Activated T-cell treated with anti-CD3 and anti-CD28 coated beads, Interleukin-2, amount 50 U/mL, for 1 hour (primary cell): ENCODE results near the gene EDN2.

ENCODE experiments used
- DNase-seq: peaks from one replicate; pipeline ENCODE4 v3.0.0-alpha.2; 2020

Gene EDN2

DNA sequence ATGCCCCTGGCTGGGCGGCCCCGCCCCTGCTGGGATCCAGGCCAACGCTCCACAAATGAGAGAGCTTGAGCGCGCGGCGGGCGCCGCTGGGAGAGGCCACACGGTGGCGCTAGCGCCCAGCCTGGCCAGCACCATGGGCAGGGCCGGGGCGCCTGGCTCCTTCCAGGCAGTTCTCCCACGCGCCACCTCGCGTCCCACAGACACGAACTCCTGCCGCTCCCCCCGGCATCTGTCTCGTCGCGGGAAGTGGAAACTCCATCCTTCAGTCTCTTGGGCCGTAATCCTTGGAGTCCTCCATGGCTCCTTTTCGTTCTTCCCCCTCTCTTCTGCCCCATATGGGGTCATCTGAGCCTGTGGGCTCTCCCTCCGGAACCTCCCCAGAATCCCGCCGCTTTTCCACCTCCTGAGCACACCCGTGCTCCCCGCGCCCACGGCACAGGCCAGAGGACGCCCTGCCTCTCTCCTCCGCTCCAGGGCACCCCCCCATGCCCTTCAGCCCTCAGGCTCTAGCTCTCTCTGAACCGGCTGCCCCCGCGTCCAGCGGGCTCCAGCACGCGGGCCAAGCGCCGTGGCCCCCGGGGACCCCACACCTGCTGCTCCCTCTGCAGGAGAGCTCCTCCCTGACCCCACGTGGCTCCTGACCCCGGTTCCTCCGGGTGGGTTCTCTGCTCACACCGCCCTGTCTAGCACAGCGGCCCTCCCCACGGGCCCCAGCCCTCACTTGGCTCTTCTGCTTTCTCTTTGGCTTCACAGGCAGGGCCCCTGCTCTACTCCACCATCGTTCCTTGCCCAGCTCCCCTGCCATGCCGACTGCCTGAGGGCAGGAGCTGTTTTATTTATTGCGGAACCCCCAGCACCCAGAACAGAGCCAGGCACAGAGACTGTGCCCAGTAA is 31.9 kb upstream of the EDN2 start:
- DNase-seq: peak; percentile 73

GRCh38 chr1:41515778-41516167 is 31.3 kb upstream of the EDN2 start:
- no peak for DNase-seq

- no peak for DNase-seq
Measured at GRCh38 chr1:41515131-41515678, 30.7 kb upstream of the EDN2 start.

DNA sequence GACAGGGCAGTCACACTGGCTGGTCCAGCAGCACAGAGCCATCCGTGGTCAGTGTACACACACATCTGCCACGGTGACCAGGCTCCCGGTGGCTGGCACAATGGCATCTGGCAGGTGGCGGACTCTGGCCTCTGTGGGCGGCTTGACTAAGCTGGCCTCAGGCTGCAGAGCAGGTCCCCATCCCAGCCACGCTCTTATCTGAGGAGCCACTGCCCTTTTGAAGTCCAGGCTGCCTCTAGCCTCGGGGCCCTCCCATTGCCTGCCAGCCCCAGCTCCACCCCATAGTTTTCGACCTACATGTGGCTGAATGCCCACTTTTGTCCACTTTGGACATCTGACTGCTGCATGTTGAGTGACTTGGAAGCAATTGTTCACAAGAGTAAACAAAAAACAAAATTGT is 29.9 kb upstream of the EDN2 start:
- DNase-seq: no peak

DNA sequence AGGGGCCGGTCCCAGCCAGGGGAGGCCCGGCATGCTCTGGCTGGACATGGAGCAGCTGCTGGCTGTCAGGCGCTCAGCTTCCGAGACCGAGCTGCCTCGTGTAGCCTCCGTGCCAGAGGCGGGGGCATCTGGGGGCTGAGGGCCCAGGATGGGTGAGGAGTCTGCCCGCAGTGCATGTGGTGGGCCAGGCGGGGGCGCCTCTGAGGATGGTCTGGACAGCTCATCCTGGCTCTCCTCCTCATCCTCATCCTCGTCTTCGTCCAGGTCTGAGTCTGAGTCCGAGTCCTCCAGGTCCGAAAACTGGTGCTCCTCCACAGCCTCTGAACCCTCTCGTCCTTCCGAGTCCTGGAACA is 28.9 kb upstream of the EDN2 start:
- no peak for DNase-seq

DNA sequence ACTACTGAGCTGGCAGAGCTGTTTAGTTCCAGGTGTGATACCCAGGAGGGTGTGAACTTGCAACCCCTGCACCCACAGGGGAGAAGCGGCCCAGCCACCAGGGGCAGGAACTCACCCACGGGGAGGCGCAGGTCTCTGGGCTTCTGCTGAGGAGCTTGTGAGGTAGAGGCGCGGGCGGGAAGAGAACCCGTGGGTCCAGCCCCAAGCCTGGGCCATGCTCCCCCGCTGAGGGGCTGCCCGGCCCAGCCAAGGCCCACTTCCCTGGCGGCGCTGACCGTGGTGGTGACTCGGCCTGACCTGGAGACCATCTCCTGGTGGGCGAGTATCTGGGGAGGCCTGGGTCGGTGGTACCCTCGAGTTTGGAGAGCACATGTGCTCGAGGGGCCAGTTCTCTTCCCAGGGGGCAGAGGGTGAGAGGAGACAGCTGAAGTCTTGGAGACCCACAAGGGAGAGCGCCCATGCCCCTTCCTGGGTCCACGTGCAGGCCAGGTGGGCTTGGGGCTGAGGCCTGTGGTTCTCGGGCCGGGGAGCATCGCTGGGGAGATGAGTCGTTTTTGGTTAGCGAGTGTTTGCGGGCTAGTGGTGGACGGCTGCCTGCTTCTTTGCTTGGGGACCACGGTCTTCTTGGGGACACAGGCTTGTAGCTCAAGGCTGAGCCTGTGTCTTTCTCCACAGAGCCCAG is 28.4 kb upstream of the EDN2 start:
- DNase-seq: no peak

DNA sequence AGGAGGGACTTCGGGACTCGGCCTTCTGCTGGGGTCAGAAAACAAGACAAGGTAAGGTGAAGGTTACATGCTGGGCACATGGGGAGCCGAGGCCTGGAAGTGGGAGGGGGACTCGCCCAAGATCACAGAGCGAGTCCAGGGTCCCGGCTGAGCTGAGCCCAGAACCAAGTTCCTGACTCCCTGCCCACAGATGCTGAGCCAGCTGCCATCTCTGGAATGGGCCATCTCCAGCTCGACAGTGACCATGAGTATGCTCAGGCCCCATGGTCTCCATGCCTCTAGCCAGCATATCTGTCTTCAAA is 26.7 kb upstream of the EDN2 start:
- no peak for DNase-seq

GRCh38 chr1:41510531-41511238 is 26.2 kb upstream of the EDN2 start:
- DNase-seq: no peak

DNA sequence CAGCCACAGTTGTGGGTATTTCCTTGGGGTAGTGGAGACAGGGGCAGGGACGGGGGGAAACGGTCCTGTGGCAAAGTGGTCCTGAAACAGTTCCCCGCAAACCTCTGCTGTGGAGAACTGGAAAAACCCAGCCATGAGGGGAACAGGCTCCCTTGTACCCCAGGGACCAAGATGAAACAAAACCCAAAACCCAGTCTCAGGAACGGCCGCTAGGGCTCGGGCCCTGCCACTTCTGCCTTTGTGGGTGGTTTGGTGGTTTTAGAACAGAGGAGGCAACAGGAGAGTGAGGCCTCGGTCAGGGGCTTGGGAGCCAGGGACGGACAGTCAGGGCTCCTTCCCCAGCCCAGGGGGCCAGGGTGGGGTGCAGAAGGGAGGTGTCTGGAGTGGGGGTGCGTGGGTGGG is 24.8 kb upstream of the EDN2 start:
- DNase-seq: no peak

GRCh38 chr1:41508290-41508689 is 23.8 kb upstream of the EDN2 start:
- DNase-seq: no peak

GRCh38 chr1:41507836-41508235 is 23.4 kb upstream of the EDN2 start:
- DNase-seq: no peak

DNA sequence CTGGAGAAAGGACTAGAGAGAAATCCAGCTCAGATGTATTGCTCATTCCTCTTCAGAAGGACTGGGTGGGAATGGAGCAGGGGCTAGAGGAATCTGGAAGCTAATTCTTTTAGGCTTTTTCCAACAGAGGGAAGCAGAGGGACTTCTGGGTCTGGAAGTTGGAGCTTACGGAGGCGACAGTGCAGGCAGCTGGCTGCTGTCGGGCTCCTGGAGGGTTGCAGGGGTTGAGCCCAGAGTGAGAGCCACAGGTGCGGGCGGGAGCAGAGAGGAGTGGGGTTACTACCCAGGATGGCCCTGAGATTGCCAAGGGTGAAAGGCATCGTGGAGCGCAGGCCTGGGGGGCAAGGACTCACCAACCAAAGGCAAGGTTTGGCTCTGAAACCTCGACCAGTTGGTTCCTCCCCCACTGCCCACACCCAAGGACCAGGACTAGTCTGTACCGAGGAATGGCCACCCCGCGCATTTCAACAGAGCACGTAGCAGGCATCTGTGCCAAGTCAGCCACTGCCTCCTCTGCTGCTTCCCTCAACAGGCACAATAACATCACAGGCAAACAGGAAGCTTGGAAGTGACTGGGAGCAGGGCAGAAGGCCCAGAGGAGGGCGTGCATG is 22.7 kb upstream of the EDN2 start:
- no peak for DNase-seq

GRCh38 chr1:41504114-41505035 is 19.9 kb upstream of the EDN2 start:
- no peak for DNase-seq

DNA sequence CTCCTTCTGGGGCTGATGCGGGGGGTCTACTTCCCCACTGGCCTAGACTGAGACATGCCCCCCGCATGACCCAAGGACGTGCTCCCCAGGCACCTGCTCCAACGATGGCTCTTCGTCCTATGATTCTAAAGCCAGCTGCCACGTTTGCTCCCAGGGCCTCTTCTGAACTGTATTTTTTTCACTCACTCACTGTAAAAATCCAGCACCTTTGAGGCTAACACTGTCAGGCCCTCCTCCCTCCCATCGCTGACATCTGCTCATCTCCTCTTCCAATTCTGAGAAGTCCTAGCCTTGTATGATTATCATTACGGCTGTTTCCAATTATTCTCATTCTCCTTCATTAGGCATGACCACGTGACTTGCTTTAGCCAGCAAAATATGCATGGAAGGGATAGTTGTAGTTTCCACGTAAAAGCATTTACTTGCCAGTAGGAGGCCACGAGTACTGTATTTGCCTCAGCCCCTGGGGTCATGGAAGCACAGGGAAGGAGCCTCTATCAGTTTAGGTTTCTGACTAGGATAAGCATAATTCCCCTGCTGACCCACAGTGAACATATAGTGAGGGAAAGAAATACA is 19.1 kb upstream of the EDN2 start:
- no peak for DNase-seq

DNA sequence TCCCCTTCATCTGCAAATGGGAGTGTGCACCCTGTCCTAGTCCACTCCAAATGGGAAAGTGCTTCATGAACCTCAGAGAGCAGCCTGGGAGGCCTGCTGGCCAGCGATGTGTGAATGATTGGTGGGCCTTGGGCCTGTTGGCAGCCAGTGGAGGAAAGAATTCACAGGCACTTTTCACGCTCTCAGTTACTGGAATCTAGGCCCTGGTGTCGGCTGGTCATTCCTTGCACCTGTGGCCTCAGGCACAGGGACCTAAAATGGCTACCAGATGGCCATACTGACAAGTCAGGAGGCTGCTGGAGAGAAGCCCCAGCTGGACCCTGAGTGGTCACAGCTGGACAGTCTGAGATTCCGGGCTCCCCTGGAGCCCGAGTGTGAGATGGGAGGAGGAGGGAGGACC is 18.4 kb upstream of the EDN2 start:
- DNase-seq: no peak

DNA sequence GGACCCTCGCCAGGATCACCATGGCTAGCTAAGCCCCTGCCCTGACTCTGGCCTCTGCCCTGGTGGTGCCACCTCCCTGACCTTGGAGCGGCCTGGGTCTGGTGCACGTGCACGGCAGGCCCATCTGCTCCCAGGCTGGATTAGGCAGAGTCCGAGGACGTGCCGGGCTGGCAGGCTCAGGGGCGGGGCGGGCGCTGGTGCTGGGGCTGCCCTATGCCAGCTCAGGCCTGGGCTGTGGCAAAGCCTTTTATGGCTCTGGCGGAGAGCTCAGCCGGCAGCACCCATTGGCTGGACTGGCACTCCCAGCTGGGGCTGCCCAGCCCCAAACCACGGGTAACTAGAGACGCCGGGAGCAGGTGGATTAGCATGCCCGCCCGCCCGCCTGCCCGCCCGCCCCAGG is 17.1 kb upstream of the EDN2 start:
- DNase-seq: no peak

DNA sequence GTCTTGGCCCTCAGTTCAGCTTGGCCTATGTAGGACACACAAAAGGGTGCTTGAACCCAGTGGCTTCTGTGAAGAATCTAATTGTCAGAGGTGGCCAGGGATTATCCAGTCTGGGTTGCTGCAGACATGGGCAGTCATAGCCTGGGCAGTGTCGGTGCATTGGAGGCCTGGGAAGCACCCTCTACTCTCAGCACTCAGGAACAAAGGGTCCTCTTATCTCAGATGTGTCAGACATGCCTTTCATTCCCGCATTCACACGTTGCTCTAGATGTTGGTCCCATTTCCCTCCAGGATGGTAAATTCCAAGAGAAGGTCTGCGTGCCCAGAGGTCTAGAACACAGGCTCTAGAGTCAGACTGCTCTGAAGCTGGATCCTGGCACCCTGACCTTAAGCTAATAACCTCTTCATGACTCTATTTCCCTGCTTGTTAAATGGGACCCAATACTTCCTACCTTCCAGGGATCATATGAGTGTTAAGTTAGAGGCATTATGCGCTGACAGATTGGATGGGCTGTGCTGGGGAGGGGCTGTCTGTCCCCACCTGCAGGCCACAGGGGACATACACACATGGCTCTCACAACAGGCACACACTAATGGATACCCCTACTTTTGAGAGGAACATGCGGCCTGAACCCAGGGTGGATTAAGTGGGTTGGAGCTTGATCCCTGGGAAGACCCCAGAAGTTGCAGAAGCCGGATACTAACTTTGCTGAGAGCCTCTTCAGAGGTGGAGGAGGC is 16.5 kb upstream of the EDN2 start:
- no peak for DNase-seq

DNA sequence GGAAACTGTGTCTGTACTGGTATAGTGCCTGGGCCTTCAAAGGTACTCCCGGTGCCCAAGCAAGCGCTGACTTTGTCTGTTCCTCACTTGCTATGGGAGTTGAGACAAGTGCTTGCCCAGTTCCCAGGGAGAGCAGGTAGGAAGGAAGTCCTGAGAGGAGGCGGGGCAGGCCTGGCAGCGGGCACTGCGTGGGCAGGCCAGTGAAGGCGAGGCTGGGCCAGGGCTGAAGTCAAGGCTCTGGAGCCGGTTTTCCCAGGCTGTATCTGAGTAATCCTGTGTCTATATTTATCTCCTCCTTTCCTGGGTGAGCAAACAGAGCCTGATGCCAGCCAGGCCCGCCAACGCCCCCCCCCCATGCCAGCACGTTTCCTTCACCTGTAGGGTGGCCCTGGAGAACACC is 15.9 kb upstream of the EDN2 start:
- no peak for DNase-seq

GRCh38 chr1:41499591-41499990 is 15.1 kb upstream of the EDN2 start:
- DNase-seq: no peak

DNA sequence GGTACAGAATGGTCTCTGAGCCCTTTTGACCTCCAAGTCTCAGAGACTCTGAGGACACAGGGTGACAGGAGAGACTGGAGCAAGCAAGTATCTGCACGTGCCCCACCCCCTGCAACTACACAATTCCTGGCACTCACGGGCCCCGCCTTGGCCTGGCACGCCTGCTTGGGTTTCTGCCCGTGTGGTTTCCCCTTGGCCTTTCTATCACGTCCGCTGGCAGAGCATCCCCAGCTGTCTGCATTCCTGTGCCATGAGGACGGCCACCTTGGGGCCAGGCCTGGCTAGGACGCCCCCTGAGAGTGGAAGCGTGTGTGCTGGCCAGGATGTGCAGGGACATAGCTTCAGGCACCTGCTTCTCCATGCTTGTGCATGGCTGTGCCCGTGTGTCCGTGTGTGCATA is 14.3 kb upstream of the EDN2 start:
- no peak for DNase-seq

DNA sequence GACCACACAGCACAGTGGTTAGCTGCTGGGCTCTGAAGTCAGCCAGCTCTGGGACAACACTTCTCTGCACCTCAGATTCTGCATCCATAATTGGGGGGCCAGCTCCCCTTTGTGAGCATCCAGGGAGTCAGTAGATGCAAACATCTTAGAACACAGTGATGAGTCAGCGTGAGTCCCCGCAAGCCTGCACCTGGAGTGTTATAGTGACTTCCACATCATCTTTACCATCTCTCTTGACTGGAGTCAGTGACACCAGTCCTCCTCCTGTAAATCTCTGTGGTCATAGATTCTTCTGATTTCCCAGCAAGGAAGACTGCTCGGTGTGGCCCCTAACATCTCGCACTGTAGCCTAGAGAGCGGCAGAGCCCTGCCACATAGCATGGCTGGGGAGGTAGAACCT is 13.9 kb upstream of the EDN2 start:
- DNase-seq: no peak
